ENCODE data around the gene TBC1D1.
A peak's percentile ranks its signal among the peaks of the same experiment; 100 is the strongest.

TBC1D1 gene

GRCh38 chr4:38111717-38112116 lies 220.8 kb downstream of the TBC1D1 start:
- DNase-seq: no peak

DNA sequence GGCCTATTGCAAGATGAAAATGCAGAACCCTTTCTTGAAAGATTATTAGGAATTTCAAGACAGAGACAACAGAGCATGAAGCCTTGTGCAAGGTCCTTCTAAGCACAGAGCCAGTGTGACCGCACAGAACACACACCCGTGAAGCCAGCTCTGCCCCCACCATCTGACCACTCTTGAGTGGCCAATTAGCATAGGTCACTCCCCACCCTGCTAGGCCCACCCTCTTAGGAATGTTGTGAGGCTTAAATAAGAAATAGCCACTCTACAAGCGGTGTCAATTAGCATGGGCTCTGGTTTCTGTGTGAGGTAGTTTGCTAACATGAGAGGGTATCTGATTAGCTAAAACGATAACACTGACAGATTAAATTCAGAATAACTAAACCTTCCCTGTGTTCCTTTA lies 222.2 kb downstream of the TBC1D1 start:
- no peak for DNase-seq

DNA sequence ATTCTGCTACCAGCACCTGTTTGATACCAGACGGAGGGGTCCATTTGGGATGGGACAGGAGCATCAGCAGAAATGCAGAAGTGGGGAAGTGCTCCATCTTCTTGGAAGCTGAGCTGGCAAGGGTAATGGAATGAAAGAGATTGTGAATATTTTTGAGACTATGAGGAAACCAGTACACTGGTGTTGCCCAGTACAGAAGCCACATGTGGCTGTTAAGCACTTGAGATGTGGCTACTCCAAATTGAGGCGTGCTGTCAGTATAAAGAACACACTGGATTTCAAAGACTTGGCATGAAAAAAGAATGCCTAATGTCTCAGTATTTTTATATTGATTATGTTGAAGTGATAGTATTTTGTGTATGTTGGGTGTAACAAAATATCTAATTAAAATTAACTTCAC lies 222.7 kb downstream of the TBC1D1 start:
- no peak for DNase-seq

DNA sequence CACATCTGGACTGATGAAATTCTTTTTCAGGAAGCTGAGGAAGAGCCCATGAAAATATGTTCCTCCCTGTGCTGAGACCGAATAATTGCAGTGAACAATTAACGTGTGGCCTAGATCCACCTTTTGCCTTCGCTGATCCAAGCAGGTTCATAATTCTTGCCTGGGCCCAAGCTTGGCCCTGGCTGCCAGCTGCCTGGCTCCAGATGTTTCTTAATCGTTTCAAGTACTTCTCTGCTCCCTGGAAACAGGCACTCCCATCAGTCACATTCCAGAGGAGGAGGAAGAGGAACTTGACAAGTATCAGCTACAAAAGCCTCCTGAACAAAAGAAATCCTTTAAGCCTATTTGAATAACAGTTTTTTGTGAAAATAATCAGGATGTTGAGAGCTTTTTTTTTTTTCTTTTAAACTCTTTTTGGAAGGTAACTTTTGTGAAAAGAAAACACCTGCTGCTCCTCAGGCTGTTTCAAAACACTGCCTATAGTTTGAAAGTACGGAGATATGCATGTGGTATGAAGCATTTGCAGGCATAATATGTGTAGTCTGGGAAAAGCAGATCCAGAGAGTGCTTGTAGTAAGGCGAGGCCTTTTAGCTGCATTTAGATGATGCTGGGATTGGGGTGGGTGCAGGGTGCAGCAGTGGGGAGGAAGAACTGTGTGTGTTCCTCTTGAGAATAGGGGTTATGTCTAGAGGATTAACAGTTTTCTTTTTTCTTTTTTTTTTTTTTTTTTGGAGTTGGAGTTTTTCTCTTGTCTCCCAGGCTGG lies 223.7 kb downstream of the TBC1D1 start:
- no peak for DNase-seq

GRCh38 chr4:38115601-38116000 lies 224.7 kb downstream of the TBC1D1 start:
- DNase-seq: no peak

DNA sequence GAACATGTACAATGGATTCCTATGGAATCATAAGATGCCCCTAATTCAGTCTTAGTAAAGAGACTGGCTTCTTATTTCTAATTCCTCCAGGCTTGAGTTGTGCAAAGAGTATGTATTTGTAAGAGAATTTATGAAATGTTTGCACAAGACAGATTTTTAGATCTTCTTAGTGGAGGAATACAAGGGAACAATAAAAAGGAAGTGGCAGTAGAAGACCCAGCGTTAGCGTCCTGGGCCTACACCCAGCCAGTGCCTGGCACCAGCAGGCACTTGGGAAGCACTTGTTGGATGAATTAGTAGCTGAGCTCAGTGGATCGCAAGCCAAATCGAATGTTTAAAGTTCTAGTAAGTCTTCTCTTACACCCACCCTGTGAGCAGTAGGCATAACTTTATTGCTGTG lies 226.7 kb downstream of the TBC1D1 start:
- DNase-seq: no peak

DNA sequence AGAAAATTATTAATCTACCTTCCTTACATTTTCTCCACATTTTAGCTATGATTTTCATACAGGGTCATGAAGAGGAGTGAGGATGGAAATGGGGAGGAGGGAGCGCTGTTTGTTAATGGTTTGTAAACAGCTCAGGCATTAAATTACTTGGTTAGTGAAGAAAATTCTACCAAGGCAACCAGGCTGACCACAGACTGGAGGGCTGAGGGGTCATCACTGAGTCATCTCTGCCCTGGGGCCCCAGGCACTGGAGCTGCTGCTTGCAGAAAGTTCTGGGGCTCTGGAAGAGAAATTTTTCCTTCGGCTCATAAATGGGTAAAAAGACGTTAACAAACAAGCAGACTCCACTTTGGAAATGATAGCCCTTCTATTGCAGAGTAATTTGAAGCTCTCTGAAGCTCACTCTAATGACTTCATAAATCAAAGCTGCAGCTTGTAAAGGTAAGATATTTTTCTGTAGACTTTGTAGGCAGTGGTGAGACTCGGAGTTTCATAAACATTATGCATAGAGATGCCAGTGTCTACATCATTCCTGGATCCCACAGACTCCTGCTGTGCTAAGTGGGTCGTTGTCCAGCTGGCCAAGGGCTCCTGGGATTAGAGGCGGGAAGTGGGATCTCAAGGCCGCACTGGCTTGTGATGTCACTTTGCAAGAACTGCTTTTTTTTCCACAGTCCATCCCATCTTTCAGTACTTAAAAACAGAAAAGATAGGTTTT lies 228.9 kb downstream of the TBC1D1 start:
- DNase-seq: no peak

DNA sequence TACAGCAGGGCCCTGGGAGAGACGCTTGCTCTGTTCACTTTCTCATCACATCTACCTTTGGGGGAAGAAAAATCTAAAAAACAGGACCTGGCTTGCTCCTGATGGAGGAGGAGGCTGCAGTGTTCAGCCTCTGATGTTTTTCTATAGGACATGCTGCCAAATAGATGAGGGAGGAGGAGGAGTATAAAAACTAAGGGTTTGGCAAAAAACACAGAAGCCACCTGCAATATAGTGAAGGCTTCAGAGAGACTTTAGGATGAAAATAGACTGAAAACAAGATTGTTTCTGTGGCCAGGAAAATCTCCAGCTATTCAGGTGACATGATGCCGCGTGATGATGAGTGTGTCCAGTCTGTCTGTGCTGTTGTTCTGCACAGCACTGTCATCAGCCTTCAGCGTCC lies 229.9 kb downstream of the TBC1D1 start:
- no peak for DNase-seq

DNA sequence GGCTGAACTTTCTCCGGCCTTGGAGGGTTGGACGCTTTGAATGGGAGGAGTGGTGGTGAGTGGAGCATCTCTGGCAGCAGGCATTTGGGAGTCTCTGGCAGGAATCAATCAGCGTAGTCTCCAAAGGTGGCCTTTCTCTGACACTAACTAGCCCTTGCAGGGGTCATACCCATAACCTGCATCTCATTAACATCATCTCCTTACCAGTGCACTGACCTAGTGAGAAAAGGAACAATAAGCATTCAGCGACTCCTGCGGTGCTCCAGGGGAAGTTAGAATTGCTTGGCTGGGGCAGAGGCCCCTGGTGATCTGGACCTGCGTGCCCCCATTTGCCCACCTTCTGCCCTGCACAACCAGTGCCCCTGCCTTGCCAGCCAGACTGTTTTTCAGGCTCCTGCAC lies 231.2 kb downstream of the TBC1D1 start:
- no peak for DNase-seq

DNA sequence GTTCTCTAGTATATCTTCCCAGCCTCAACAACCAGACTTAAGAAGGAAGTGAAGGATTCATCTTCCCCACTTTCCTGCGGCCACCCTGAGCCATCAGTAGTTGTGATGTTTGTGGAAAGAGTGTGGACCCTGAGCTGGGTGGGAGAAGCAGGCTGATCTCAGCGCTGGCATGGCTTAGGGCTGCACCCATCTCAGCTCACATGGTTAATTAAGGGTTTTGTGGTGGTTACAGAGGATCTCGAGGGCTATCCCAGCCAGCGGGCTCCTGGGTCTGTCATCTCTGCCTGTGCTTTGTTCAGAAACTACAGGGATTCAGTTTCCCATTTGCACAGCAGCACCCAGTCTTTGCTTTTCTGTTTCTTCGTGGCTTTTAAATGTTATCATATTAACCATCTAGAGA lies 232.7 kb downstream of the TBC1D1 start:
- no peak for DNase-seq

GRCh38 chr4:38124961-38125360 lies 234.1 kb downstream of the TBC1D1 start:
- no peak for DNase-seq

GRCh38 chr4:38125816-38126215 lies 234.9 kb downstream of the TBC1D1 start:
- no peak for DNase-seq

DNA sequence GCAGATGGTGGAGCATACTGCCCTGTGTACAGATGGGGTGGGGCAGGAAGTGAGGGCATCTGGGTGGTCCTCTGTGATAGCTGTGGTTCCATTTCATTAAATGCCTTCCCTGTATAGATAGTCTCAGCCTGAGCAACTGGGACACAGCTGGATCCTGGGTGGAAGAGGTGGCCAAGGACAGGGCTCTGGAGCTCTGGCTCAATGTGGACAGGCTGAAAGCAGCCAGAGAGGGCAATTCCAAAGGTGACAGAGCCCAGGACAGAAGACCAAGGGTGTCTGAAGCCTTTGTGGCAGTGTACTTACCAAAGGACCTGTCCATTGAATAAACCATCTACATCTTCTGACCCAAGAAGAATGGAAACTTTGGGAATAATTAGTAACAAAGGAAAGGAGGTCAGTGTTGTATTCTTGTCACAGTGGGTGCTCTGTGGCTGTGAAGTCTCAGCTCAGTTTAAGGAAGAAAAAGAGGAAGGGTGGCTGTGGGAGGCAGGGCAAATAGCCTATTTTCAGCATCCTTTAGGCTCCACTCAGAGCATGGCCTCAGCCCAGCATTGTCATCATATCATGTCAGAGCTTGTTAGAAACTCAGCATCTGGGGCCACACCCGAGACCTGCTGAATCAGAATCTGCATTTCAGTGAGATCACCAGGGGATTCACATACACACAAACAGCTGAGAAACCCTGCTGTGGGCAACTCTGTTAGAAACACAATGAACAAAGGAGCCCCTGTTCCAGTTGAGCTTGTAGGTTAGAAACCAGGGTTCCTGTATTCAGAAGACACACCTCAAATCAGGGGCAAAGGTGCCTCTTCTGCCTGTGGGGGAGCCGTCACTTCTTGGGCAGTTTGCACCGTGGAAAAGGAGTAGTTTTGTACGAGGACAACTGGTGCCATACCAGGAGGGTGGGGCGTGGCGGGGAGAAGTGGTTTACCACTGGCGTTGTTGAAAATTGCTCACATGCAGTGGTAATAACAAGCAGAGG lies 237.9 kb downstream of the TBC1D1 start:
- peak; percentile 67 for DNase-seq

GRCh38 chr4:38129460-38130227 lies 238.8 kb downstream of the TBC1D1 start:
- DNase-seq: no peak

GRCh38 chr4:38130884-38131283 lies 240.0 kb downstream of the TBC1D1 start:
- DNase-seq: no peak

- peak; percentile 69 for DNase-seq
Observed at GRCh38 chr4:38131371-38132091, 240.6 kb downstream of the TBC1D1 start.

GRCh38 chr4:38132107-38132673 lies 241.3 kb downstream of the TBC1D1 start:
- peak; percentile 56 for DNase-seq

DNA sequence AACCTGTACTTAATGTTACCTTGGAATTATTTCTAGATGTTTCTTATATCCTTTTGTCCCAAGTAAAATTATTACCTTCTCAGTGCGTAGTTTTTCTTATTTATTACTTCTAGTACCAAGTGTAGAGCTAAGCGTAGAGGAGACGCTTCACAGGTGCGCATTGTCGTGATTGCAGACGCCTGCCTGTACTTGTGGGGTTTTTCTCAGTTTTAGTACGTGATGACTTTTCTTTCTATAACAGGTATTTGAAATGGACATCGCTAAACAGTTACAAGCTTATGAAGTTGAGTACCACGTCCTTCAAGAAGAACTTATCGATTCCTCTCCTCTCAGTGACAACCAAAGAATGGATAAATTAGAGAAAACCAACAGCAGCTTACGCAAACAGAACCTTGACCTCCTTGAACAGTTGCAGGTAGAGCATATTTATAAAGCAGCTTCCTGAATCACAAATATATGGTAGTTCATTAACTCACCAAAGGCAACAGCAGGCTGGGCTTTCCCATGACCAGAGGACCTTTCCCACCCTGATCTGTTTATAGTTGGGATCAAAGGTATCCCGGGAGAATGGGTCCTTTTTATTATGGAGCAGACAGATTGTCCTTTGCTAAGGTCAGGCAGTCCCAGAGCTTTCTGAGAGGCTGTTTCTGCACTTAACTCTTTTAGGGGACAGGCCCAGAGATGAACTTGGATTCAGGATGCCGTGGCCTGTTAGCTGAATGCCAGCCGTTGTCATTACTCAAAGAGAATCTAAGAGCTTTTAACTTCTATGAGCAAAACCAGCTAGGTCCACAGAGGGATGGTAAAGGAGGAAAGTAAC lies 242.2 kb downstream of the TBC1D1 start:
- DNase-seq: no peak

DNA sequence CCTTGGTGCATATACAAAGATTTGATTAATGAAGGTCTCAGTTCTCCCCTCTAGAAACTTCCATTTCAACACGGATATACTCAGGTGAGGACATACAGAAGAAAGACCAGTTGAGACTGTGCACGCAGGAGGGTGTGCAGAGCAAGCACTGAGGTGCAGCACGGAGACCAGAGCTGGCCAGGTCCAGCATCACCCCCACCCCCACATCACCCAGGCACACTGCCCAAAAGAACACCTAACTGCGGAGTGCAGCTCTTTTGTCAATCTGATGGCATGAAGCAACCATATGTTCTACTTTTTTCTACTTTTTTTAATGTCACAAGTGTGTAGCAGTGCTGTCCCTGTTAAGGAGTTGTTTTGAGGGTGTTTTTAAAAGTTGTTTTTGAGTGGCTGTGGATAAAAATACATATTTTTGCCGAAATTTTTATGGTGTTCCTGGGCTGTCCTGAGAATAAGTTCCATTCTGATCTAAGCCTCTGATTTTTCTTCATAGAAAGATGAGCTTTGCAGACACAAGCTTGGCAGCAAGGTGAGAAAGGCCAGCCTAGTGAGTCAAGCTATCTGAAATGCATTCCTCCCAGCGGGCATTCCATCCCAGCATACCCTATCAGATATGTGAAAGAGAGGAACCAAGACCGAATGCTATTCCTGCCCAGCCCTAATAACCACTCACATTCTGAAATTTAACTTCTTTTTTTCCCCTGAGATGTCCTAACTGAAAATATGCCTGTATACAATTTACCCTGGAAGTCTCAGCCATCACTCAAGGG lies 243.0 kb downstream of the TBC1D1 start:
- DNase-seq: no peak

- no peak for DNase-seq
Observed at GRCh38 chr4:38135201-38135600, 244.3 kb downstream of the TBC1D1 start.
